H1 (cell line): Measurements from ENCODE around the gene ITGA3.

Experiments used
- GABPA ChIP-seq: IDR thresholded peaks from 2 replicates; pipeline ENCODE4 v1.6.1; 2011; ENCODE audit warnings: mild to moderate bottlenecking, low read length, moderate library complexity, borderline replicate concordance; ENCODE audit not compliant: insufficient read depth
- HDAC2 ChIP-seq, 2 experiments: fragments of 300-600 bp in 1 of 2; sonication (generic) in 1 of 2; IDR thresholded peaks; 2 replicates each; pipeline ENCODE4 v1.6.1; 2011 to 2012; ENCODE audit warnings: low read depth in 2 of 2, low read length in 2 of 2, mild to moderate bottlenecking in 2 of 2, moderate library complexity in 2 of 2, borderline replicate concordance in 1 of 2, inconsistent platforms in 1 of 2
- POLR2A ChIP-seq, 2 experiments: IDR thresholded peaks; 1 replicate in 1 of 2; 2 replicates in 1 of 2; pipeline ENCODE4 v1.6.1; 2011; ENCODE audit warnings: low read depth in 2 of 2, low read length in 2 of 2, mild to moderate bottlenecking in 2 of 2; ENCODE audit errors: control extremely low read depth in 1 of 2
- RAD21 ChIP-seq, 2 experiments: IDR thresholded peaks in 1 of 2; conservative IDR thresholded peaks in 1 of 2; 2 replicates each; pipeline ENCODE4 v1.6.1; 2011; ENCODE audit warnings: low read depth in 2 of 2, low read length in 2 of 2, improper control_type of control experiment in 1 of 2, inconsistent platforms in 1 of 2, mild to moderate bottlenecking in 1 of 2, moderate library complexity in 1 of 2
- SUZ12 ChIP-seq: fragments of 200-600 bp; sonication (generic); IDR thresholded peaks from 2 replicates; pipeline ENCODE4 v1.6.1; 2012; ENCODE audit warnings: mild to moderate bottlenecking, inconsistent platforms, low read length, moderate library complexity, mixed read lengths
- TEAD4 ChIP-seq: IDR thresholded peaks from 2 replicates; pipeline ENCODE4 v1.6.1; 2012; ENCODE audit warnings: low read depth, low read length, inconsistent platforms, mixed read lengths
- TF ChIP-seq, protein P1 (sequence below), 3 experiments: IDR thresholded peaks; 1 replicate in 2 of 3; 2 replicates in 1 of 3; pipeline versions ENCODE4 v1.5.1 to v1.6.1; 2011; ENCODE audit warnings: low read length in 3 of 3, mild to moderate bottlenecking in 3 of 3, inconsistent platforms in 2 of 3, low read depth in 1 of 3, moderate library complexity in 1 of 3; ENCODE audit not compliant: insufficient read depth in 1 of 3; ENCODE audit errors: control extremely low read depth in 1 of 3

DNA sequence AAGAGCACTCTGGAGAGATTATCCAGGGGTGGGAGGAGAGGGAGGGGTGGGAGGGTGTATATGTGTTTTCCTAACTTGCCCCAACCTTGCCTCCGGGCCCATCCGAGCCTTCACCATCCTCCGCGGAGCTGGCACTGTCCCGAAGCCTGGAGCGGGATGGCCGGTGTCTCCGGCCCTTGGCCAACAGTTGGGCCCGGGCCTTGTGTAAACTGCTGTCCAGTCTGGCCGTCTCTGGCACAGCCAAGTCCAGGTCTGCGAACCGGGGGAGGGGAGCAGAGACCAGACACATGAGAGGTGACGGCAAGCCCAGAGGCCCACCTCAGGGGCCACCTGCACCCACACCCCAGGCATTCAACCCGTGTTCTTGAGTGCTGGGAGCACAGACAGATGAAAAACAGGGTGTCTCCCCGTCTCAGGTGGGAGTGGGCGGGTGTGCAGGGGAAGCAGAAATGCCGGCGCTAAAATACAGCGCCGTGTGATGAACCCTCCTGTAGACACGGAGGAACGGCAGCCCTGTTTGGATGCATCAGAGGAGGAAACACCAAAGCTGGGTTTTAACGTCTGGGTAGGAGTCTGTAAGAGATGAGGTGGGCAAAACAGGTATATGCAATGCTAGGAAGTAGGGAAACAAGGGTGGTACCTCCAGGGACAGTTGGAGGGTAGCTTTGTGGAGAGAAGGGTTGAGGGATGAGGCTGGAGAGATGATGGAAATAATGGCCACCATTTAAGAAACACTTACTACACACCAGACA is 62.3 kb downstream of the ITGA3 start:
- TF ChIP-seq, protein P1, sequence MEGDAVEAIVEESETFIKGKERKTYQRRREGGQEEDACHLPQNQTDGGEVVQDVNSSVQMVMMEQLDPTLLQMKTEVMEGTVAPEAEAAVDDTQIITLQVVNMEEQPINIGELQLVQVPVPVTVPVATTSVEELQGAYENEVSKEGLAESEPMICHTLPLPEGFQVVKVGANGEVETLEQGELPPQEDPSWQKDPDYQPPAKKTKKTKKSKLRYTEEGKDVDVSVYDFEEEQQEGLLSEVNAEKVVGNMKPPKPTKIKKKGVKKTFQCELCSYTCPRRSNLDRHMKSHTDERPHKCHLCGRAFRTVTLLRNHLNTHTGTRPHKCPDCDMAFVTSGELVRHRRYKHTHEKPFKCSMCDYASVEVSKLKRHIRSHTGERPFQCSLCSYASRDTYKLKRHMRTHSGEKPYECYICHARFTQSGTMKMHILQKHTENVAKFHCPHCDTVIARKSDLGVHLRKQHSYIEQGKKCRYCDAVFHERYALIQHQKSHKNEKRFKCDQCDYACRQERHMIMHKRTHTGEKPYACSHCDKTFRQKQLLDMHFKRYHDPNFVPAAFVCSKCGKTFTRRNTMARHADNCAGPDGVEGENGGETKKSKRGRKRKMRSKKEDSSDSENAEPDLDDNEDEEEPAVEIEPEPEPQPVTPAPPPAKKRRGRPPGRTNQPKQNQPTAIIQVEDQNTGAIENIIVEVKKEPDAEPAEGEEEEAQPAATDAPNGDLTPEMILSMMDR (IDR thresholded peaks at IDR 0.05; ENCODE audit: control extremely low read depth in 1 of 3, insufficient read depth in 1 of 3, low read depth in 1 of 3, low read length in 3 of 3) = no peak
- no peak for TF ChIP-seq GABPA
- no peak for TF ChIP-seq POLR2A (IDR thresholded peaks at IDR 0.05; ENCODE audit: control extremely low read depth in 1 of 2, low read depth in 2 of 2, low read length in 2 of 2)
- no peak for TF ChIP-seq SUZ12
- no peak for TF ChIP-seq RAD21 (IDR thresholded peaks at IDR 0.05 in 1 of 2, conservative IDR thresholded peaks at IDR 0.05 in 1 of 2; ENCODE audit: low read depth in 2 of 2, low read length in 2 of 2)
- no peak for TF ChIP-seq TEAD4
- no peak for TF ChIP-seq HDAC2 (IDR thresholded peaks at IDR 0.05; ENCODE audit: borderline replicate concordance in 1 of 2, low read depth in 2 of 2, low read length in 2 of 2)
